Tongue (tissue), 2 donors: ENCODE measurements around the gene SRSF8. TPM values are rescaled to one million over a fixed set of nuclear protein-coding genes. Genes with fewer than 3 reads are reported as not detected.
"Not testable (repeated sequence)": the region's sequence is repeated elsewhere in the genome, so short reads cannot be mapped to it uniquely, and the experiment has no call there.

Experiments used
- DNase-seq: peaks from one replicate; pipeline ENCODE4 v3.0.0-alpha.2; 2015
- total RNA-seq: library from RNA; depleted of rRNA; stranded (reverse); fragments of >200 nt; gene quantifications from one replicate; pipeline ENCODE4 v1.2.3, GENCODE V29; 2014

Gene SRSF8
- 19.6 TPM for total RNA-seq

GRCh38 chr11:95066716-95067038, at the start of gene SRSF8:
SRSF8 (plus strand) TSS chr11:95066919; CDS start chr11:95067227, 308 bp downstream.
- DNase-seq = no peak

GRCh38 chr11:95021468-95021867, 45.3 kb upstream of the SRSF8 start:
- not testable (repeated sequence) for DNase-seq

DNA sequence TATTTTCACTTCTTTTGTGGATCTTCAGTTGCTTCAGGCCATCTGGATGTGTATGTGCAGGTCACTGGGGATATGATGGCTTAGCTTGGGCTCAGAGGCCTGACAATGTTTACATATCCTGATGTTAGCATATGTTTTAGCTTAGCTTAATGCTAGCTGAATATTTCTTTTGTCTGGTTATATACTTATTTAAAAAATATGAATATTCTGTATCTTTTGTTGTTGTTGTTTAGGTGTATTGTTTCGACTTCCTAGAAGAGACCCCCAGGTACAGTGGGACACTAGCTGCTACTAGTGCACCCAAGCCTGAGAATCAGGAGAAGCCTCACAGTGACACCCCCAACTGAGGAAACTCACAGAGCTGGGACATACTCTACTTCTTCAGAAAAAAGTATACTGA, 41.8 kb upstream of the SRSF8 start, which contains the start of gene KDM4E:
KDM4E (plus strand) TSS at position 301 of the 400 bp plus-strand sequence. CDS start 300 bp downstream, outside the sequence.
- no peak for DNase-seq

GRCh38 chr11:95025594-95025993, 41.1 kb upstream of the SRSF8 start:
- DNase-seq = not testable (repeated sequence)

GRCh38 chr11:95028357-95028756, 38.4 kb upstream of the SRSF8 start:
- no peak for DNase-seq

- no peak for DNase-seq
These were observed 33.7 kb upstream of the SRSF8 start for GRCh38 chr11:95033051-95033450.

DNA sequence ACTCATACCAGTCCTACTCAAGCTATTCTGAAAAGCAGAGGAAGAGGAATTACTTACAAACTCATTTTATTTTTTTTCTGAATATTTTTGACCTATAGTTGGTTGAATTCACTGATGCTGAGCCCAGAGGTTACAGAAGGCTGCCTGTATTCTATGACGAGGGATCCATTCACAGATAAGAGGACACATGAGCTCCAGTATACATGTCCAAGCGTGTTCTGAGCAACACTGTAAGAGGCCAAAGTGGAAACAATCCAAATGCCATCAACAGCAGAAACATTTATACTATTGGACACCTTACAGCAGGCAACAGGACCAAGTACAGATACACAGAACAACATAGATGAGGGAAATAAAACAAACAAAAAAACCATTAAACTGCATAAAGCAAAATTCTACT, 31.4 kb upstream of the SRSF8 start:
- no peak for DNase-seq

GRCh38 chr11:95037356-95038035, 29.2 kb upstream of the SRSF8 start:
- peak; percentile 20 for DNase-seq

- no peak for DNase-seq
These were observed 24.5 kb upstream of the SRSF8 start for GRCh38 chr11:95042239-95042638.

DNA sequence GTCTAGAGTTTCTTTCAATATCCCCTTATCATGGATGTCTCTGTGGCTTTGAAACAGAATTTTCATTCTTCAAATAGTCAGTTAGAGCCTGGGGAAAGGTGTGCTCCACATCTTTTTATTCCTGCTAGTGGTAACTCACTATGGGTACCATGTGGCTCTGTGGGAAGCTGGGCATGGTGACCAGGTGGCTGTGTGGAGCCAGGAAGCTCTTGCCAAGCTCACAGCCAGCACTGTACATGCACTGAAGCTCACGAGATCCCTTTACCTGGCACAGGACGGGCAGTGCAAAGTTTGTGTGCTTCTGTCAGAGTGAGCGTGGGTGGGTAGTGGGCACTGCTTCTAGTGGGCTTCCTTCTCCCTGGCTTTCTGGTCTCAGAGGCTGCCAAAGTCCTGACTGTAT, 23.8 kb upstream of the SRSF8 start:
- DNase-seq = no peak

DNA sequence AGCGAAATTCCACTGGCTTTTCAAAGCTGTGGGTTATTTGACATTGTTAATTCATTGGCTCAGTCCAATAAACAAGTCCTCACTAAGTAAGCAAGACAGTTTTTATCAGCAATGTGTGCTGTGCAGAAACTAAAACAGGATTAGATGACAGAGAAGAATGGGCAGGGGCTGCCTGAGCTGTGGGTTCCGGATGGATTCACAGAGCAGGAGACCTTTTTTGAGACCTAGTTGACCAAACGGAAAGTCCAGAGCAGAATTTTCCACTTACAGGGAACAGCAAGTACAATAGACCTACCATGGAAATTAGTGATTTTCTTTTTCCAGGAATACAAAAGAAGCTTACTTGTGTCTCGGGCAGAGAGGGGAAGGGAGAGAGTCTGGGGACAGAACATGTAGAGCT, 22.7 kb upstream of the SRSF8 start:
- no peak for DNase-seq

DNA sequence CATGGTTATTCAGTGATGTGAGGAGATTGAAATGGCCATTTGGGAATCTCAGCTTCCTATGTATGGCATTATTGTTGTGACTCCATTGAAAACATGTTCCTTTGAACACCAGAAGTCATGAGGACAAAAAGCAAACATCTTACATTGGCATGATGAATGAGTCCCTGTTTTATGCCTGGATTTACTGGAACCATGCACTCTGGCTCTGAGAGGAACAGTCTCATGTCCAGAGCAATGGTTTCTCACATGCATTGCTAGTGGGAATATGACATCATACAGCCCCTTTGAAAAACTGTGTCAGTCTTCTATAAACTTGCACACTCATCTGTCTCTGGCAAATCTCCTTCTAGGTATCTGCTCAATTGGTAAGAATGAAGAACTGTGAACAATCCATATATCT, 20.9 kb upstream of the SRSF8 start:
- no peak for DNase-seq

- DNase-seq = not testable (repeated sequence)
These were observed 17.6 kb upstream of the SRSF8 start, which contains the start of gene KDM4F for GRCh38 chr11:95049122-95049521. KDM4F (plus strand) TSS chr11:95049422.

DNA sequence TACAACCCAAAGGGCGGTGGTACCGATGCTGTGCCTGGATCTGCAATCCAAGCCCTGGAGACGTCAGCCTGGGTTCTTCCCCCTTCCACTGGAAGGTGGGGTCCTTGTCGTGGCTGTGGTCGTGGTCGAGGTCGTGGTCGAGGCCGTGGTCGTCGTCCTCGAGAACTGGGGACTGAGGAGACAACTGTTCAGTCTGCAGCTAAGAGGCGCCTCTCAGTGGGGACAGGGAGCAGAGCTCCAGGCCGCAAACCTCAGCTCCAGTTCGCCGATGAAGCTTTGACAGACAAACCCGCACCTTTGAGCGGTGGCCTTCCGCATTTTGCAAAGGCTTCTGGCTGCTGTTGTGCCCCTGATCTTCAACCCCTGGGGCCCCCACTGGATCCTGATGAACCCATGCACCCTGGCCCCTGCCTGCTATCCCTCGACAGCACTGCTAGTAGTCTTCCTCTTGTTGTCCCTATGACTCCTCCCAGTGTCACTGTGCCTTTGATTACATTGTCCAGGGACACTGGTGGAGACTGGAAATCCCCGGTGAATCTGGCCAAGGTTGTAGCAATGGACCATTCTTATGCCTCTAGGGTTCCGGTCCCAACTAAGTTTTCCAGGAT, 16.0 kb upstream of the SRSF8 start:
- DNase-seq = no peak

GRCh38 chr11:95054356-95054755, 12.4 kb upstream of the SRSF8 start:
- no peak for DNase-seq

- DNase-seq = no peak
These were observed 11.3 kb upstream of the SRSF8 start for GRCh38 chr11:95055283-95055897.

- DNase-seq = no peak
These were observed 8.8 kb upstream of the SRSF8 start for GRCh38 chr11:95057959-95058358.

GRCh38 chr11:95058621-95059020, 8.1 kb upstream of the SRSF8 start:
- DNase-seq = no peak

DNA sequence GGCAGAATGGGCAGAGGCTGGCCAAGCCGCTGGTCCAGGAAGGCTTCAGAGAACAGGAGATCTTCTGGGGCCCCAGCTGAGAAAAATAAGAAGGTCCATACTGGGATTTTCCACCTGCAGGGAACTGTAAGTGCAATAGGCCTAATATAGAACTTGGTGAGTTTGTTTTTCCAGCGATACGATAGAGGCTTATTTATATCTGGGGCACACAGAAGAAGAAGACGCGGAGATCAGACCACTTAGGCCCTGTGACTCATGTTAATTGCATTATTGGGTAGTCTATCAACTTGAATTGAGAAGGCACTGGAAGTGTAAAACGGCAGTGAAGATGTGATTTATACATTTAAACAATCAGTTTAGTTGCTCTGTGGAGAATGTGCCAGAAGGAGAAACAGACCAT, 7.7 kb upstream of the SRSF8 start:
- DNase-seq = no peak

- peak; percentile 12 for DNase-seq
These were observed 1.4 kb upstream of the SRSF8 start for GRCh38 chr11:95065336-95065735.

DNA sequence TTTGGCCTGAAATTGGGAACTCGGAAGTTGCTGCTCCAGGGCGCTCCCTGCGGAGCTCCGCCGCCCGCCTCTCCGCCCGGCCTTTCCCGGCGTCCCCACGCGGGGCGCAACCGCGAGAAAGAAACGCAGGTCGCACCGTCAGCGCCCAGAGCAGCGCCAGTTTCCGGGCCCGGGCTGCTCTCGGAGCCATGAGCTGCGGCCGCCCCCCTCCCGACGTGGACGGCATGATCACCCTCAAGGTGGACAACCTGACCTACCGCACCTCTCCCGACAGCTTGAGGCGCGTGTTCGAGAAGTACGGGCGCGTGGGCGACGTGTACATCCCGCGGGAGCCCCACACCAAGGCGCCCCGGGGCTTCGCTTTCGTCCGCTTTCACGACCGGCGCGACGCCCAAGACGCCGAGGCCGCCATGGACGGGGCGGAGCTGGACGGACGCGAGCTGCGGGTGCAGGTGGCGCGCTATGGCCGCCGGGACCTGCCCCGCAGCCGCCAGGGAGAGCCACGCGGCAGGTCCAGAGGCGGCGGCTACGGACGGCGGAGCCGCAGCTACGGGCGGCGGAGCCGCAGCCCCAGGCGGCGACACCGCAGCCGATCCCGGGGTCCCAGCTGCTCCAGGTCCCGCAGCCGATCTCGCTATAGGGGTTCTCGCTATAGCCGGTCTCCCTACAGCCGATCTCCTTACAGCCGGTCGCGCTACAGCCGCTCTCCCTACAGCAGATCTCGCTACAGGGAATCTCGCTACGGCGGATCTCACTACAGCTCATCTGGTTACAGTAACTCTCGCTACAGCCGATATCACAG, 521 bp downstream of the SRSF8 start:
- DNase-seq = peak; percentile 92

GRCh38 chr11:95067841-95068219, 1.1 kb downstream of the SRSF8 start:
- DNase-seq = no peak

DNA sequence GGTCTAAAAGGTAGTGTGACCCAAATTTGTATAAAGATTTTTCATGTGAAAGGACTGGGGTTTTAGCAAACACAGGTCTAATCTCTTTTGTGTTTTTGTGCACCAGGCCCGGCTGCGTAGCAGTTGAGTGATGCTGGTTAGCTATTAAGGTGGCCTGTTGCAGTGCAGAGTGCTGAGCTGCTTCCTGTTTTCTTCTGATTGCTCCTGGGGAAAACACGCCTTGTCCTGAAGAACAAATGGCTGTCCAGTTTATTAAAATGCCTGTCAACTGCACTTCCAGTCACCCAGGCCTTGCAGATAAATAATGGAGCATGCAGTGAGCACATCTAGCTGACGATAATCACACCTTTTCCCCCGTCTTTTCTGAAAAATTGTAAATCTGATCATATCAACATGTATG, 1.8 kb downstream of the SRSF8 start:
- DNase-seq = peak; percentile 95
